KOPT-K1 (cell line): ENCODE results near the gene HSD11B1L.
A peak's percentile ranks its signal among the peaks of the same experiment; 100 is the strongest.
"Not testable (repeated sequence)": the region's sequence is repeated elsewhere in the genome, so short reads cannot be mapped to it uniquely, and the experiment has no call there.

Source experiments
- H3K27ac ChIP-seq: fragments of 200-600 bp; sonication (generic); 2 replicates; pipeline ENCODE4 v1.5.1; 2016; ENCODE audit warnings: antibody characterized with exemption, mild to moderate bottlenecking, low read depth, low read length; ENCODE audit not compliant: poor library complexity, severe bottlenecking
- H3K36me3 ChIP-seq: fragments of 200-600 bp; sonication (generic); 2 replicates; pipeline ENCODE4 v1.5.1; 2017; ENCODE audit warnings: antibody characterized with exemption, mild to moderate bottlenecking, low read length, moderate library complexity; ENCODE audit not compliant: insufficient read depth
- H3K9me3 ChIP-seq: fragments of 200-600 bp; sonication (generic); 2 replicates; pipeline ENCODE4 v1.5.1; 2017; ENCODE audit warnings: antibody characterized with exemption, low read length, mild to moderate bottlenecking; ENCODE audit not compliant: insufficient read depth, poor library complexity, severe bottlenecking

HSD11B1L gene

DNA sequence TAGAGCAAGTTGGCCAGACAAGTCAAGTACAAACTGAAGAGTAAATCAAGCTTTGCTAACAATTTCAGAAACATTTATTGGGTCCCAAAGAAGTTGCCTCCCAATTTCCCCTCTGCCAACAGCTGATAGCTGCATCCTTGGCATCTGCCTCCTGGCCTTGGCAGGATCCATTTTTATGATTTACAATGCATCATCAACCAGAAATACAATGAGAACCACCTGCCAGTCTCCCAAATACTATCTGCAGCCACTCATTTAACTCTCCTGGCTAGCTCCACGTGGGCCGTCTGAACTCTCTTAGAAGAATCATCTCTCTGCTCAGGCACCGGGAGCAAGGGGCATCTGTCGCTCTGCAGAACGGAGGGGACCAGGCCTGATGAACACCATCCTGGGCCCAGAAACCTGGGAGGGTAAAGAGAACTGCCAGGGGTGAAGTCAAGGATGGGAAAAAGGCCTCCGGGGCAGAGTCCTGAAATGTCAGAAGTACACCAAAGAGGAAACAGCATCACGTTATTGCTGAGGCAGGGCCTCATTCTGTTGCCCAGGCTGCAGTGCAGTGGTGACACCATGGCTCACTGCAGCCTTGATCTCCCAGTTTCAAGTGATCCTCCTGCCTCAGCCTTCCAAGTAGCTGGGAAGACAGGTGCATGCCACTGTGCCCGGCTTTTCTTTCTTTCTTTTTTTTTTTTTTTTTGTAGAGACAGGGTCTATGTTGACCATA, 36.5 kb downstream of the HSD11B1L start:
- Histone ChIP-seq H3K27ac (no peak overlapping the region), H3K9me3 (no peaks in the 10 kb centered on the region)

DNA sequence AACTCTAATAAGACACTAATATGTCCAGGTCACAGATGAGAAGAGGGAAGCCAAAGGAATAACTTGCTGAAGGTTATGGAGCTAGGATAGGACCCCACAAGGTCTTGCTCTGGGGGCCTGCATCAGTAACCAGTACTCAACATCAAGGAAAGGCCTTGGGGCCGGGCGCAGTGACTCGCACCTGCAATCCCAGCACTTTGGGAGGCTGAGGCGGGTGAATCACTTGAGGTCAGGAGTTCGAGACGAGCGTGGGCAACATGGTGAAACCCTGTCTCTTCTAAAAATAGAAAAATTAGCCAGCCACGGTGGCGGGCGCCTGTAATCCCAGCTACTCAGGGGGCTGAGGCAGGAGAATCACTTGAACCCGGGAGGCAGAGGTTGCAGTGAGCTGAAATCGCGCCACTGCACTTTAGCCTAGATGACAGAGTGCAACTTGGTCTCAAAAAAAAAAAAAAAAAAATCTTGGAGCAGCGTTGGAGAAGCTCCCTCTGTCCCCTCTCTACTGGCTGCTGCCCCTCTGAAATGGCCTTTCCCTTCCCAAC, 37.3 kb downstream of the HSD11B1L start:
- Histone ChIP-seq H3K36me3 (peaks cover 48% of the 10 kb centered on the region), H3K27ac (peak overlapping the region; percentile 86), H3K9me3 (no peaks in the 10 kb centered on the region)

More for the DNA sequence above, 36.5 kb downstream of the HSD11B1L start:
- H3K36me3 ChIP-seq = peaks cover 56% of the 10 kb centered on the region

DNA sequence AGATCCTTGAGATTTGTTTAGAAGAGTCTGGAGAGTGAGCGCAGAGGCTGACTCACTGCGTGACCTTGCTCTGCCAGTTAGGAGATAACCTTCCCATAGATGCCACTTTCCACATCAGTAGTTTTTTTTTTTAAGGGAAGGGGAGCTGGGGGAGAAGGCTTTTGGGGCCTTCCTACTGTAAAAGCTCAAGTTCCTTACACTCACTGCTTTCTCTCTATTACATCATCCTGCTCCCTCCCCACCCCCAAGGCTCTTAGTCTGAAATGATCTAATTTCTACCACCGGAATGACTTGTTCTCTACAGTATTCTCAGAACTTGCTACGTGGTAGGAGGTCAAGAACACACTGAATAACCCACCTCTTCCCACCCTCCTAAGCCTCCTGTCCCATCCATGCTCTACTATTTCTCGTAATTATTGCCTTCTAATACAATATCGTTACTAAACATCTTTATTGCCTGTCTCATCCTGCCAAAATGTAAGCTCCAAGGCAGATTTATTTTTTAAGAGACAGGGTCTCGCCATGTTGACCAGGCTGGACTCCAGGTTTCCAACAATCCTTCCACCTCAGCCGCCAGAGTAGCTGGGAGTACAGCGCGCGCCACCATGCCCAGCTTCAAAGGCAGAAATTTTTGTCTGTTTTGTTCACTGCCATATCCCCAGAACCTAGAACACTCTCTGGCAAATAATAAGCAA, 37.9 kb downstream of the HSD11B1L start:
- Histone ChIP-seq H3K27ac (peak overlapping the region; percentile 86), H3K36me3 (peaks cover 42% of the 10 kb centered on the region), H3K9me3 (no peaks in the 10 kb centered on the region)

DNA sequence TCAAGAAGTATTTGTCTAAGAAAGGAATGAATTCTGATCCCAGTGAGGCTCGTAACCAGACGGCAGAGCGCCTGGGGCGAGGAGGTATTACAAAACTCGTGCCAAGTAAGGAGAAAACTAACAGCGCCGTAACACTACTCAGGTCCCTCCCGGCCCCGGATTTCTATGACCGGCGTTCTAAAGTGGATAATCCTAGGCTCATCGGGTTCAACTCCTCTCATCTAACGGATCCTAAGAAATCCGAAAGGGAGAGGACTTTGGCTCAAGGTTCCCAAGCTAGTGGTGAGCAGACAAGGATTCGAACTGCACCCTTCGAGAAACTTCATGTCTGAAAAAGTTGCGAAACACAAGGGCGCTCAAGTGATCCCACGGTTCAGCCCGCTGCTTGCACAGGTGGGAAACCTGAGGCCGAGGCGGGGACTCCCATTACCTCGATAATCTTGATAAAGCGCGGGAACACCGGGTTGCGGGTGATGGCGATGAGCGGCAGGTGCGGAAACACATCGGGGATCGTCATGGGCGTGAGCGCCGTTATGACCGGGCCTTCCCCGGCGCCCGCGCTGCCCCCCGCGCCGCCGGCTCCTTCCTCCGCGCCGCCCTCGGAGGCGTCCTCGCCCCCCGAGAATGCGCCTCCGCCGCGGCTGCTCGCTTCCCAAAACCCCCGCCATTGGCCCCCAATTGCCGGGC, 38.6 kb downstream of the HSD11B1L start:
- H3K27ac ChIP-seq = peak overlapping the region; percentile 86
- no peaks in the 10 kb centered on the region for H3K9me3 ChIP-seq
- H3K36me3 ChIP-seq = peaks cover 35% of the 10 kb centered on the region

- H3K9me3 ChIP-seq = no peaks in the 10 kb centered on the region
- H3K27ac ChIP-seq = peak within 1 kb of the TSS; percentile 86
- peaks cover 29% of the 10 kb centered on the region for H3K36me3 ChIP-seq
Measured at GRCh38 chr19:5719961-5720790, 39.3 kb downstream of the HSD11B1L start, which contains the start of the genes CATSPERD and LONP1. TSS of gene CATSPERD (plus strand) at chr19:5720637. CDS start at chr19:5720738, 101 bp downstream. TSS of gene LONP1 (minus strand) at chr19:5720146. CDS start at chr19:5720132, 14 bp downstream.

- Histone ChIP-seq H3K9me3 (peaks cover 6% of the 10 kb centered on the region), H3K27ac (no peak overlapping the region), H3K36me3 (no peaks in the 10 kb centered on the region)
Measured at GRCh38 chr19:5727453-5728050, 46.7 kb downstream of the HSD11B1L start.

- H3K27ac ChIP-seq, H3K9me3 ChIP-seq, H3K36me3 ChIP-seq: not testable (repeated sequence)
Measured at GRCh38 chr19:5733172-5733571, 52.3 kb downstream of the HSD11B1L start.
